Measurements from ENCODE around the gene FAM107B. TPM values are rescaled to one million over a fixed set of nuclear protein-coding genes. Genes with fewer than 3 reads are reported as not detected.
"Not testable (repeated sequence)": the region's sequence is repeated elsewhere in the genome, so short reads cannot be mapped to it uniquely, and the experiment has no call there.

The FAM107B gene
- polyA plus RNA-seq, 1 donor: 105 TPM

- no peak for DNase-seq
Measured at GRCh38 chr10:14602807-14603533, 171.7 kb downstream of the FAM107B start.

- DNase-seq: no peak
Measured at GRCh38 chr10:14601872-14602725, 172.6 kb downstream of the FAM107B start.

GRCh38 chr10:14601326-14601725 is 173.4 kb downstream of the FAM107B start:
- no peak for DNase-seq

- DNase-seq: no peak
Measured at GRCh38 chr10:14600065-14600464, 174.6 kb downstream of the FAM107B start.

DNA sequence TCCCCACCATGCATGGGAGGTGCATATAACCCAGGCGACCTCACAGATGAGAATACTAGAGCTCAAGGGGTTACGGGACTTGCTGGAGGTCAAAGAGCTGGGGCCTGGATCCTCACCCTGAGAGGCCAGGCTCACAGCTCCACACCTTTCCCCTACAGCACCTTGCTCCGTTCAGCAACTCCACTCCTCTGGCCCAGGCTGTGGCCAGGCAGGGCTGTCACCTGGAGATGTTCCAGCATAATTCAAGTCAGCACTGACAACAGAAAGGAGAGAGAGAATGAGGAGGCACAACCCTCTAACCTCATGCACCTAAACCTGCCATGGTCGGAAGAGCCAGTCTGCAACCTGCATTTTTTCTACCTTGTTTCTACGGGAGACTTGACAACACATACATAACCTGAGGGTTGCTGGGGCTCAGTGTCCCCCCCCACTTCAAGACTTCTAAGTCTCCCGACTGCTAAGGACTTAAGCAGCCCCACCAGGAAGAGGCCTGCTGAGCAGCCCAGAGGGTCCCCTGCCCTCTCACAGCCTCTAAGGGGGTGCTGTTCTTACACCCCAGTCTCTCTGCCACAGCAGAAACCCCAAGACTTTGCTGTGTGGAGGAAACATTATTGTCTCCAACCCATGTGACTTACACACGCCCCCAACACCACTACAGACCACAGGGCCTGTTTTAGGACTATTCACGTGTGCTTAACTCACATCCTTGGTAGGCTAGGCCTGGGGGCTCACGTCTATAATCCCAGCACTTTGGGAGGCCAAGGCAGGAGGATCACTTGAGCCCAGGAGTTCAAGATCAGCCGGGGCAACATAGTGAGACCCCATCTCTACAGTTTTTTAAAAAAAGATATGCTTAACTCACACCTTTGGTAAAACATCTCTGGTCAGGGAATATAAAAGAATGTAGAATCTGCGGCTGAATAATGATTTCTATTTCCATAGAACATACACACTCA is 175.6 kb downstream of the FAM107B start:
- DNase-seq: no peak

DNA sequence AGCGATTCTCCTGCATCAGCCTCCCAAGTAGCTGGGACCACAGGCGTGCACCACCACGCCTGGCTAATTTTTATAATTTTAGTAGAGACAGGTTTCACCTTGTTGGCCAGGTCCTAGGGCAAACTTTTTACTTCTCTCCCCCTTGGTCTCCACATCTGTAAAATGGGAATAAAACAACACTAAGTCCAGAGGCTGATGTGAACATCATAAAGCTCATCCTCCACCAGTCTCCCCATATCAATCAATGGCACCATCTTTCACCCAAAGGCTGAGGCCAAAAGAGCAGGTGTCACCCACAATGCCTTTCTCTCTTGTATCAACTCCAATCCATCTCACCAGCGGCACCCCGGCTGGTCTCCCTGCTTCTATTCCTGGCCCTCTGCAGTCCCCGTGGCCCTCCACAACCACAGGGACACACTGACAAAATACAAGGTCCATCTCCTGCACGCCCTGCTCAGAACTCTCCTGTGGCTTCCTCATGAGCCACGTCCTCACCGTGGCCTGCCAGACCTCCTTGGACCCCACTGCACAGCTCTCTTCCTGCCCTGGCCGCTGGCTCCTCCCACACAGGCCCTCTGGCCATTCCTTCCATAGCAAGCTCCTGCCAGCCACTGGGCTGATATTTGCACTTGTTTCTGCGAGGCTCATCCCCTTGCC is 179.0 kb downstream of the FAM107B start:
- no peak for DNase-seq

GRCh38 chr10:14594878-14595525 is 179.7 kb downstream of the FAM107B start:
- no peak for DNase-seq

GRCh38 chr10:14593806-14594205 is 180.9 kb downstream of the FAM107B start:
- DNase-seq: no peak

GRCh38 chr10:14592566-14592965 is 182.1 kb downstream of the FAM107B start:
- DNase-seq: no peak

DNA sequence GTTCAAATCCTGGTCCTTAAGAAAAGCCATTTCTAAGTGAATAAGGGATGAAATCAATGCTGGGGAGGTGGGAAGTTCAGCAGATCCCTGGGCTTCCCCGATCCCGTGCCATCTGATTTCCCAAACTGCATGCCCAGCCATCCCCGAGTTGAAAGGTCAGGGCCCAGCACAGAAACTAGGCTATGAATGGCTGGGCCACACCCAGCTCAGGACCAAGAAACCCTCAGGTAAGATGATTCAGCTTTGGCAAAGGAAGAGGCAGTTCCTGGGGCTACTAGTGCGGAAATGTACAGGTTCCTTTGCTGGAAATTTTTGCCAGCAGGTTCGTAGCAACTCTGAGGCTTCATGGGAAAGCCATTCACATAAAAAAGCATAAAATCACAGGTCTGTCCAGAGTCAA is 182.7 kb downstream of the FAM107B start:
- DNase-seq: no peak

DNA sequence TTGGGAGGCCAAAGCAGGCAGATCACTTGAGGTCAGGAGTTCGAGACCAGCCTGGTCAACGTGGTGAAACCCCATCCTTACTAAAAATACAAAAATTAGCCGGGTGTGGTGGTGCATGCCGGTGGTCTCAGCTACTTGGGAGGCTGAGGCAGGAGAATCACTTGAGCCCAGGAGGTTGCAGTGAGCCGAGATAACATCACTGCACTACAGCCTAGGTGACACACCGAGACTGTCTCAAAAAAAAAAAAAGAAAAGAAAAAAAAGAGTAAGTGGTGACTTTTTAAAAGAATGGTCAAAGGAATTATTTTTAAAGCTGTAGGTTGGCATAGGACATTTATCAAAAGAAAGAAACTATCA is 185.8 kb downstream of the FAM107B start:
- not testable (repeated sequence) for DNase-seq

DNA sequence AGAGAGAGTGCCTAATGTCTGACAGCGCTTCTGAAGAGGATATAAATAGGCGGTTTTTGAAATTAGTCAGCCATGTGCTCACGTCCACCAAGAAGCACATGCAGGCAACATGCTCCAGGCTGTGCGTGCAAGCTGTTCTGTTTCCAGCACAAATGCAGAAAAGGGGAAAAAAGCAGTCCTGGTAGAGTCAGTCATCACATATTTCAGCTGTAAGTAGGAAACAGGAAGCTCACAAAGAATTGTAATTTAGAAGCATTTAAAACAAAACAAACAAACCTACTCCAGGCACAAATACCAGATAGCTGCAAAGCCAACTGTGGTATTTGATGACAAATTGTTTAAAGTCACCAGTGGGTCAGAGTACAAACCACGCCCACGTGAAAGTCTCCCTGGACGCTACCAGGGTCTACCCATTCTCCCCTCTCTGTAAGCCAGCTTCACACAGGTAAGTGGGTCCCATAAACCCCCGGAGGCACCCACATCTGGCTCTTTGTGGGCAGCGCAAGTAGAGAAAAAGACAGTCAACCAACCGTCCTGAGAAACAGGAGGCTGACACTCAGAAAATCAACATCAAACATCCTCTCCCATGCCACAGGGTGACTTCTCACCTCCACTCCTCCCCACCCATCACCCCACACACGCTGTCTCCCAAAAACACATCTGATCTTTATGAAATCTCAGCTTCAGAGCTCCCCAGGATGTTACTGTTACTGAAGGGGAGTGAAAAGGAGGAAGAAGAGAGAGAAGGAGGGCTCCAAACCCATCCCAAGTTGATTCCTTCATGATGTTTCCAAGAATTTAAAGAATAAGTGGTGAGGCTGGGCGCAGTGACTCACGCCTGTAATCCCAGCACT is 186.4 kb downstream of the FAM107B start:
- peak; percentile 53 for DNase-seq

DNA sequence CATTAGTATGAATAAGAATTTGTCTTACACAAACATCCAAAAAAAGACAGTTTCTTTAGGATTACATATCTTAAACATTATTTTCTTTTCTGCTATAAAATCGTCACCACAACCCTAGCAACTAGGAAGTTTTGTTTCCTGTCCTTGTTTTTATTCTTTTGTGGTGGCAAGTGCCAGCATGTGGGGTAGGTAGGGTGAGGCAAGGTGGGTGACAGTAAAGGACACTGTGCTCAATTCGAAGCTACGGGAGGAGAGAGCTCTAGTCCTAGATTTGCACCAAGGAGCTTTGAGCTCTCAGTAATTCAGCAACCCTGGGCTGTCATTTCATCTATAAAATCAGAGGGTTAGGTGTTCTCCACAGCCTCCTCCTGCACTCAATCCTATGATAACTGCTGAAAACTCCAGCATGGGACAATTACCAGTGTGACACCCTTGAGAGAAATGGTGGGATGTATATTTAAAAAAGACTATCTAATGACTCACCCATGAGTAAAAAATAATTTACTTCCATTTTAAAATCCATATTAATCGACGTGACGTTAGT is 187.1 kb downstream of the FAM107B start:
- no peak for DNase-seq

GRCh38 chr10:14586901-14587300 is 187.8 kb downstream of the FAM107B start:
- no peak for DNase-seq

DNA sequence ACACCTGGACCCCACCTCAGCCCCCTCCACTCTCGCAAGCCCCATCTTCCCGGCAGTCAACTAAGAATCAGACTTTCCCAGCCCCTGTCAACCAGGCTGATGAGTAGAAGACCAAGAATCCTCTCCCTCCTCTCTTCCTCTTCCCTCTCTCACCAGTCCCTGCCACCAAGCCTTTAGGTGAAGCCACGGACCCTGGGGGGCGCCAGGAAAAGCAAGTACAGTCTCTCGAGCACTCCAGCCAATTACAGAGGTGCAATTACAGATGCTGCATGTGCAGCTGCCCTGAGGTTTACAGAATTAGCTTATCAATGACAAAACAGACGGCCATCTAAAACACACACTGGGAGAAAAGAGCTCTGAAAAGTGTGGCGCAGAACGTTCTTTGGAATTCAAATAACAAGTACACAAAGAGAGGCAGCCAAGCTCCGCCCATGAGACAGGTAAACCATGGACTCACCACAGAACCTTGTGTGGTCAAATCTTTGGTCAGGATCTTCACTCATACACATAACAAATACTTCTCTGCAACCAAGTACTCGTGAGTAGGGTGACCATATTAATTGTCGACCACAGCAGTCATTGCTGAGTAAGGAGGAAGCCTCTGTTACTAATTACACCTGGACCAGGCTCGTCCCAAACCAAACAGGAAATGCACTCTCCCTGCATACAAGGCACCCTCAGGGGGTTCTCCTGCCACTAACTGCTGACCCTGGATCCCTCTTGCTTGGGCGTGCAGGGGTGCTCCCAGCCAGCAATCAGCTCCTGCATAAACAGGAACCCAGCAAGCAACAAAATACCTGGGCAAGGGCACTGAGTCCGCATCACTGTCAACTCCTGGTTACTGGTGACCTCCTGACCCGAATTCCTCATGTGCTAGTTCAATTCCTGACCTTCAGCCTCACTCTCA is 189.2 kb downstream of the FAM107B start:
- DNase-seq: no peak

DNA sequence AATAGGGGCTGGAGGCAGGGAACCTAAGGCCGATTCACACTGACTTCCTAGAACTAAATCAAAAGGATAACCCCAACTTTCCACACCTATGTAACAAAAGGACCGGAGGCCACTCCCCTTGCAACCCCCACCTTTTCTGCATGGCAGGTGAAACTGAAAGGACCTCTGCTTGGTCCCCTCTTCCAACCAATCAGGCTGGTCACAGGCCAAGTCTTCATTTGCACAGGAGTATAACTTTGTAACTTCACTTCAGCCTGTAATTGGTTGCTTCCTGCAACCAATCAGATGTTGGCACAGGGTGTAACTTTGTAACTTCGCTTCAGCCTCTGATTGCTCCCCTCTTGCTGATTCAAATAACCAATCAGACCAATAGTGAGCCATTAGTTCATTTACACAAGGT is 190.0 kb downstream of the FAM107B start:
- no peak for DNase-seq

- no peak for DNase-seq
Measured at GRCh38 chr10:14583967-14584366, 190.7 kb downstream of the FAM107B start.

GRCh38 chr10:14583252-14583651 is 191.4 kb downstream of the FAM107B start:
- no peak for DNase-seq

Measured in left kidney (tissue), 2 donors.